ENCODE measurements around the gene METTL18.
A peak's percentile ranks its signal among the peaks of the same experiment; 100 is the strongest.
"Not testable (repeated sequence)": the region's sequence is repeated elsewhere in the genome, so short reads cannot be mapped to it uniquely, and the experiment has no call there.

METTL18 gene

GRCh38 chr1:169794530-169795416 is at the start of gene METTL18:
Gene METTL18, minus strand, starts transcription at chr1:169794907. Its CDS starts 1,212 bp downstream, at chr1:169793695.
- peak; percentile 89 for DNase-seq

- DNase-seq, result no peak
Measured at GRCh38 chr1:169838942-169839341, 44.2 kb upstream of the METTL18 start.

GRCh38 chr1:169836198-169836597 is 41.5 kb upstream of the METTL18 start:
- DNase-seq, result no peak

- DNase-seq, result no peak
Measured at GRCh38 chr1:169835647-169836046, 40.9 kb upstream of the METTL18 start.

GRCh38 chr1:169834869-169835268 is 40.2 kb upstream of the METTL18 start:
- DNase-seq, result no peak

- no peak for DNase-seq
Measured at GRCh38 chr1:169833179-169833901, 38.6 kb upstream of the METTL18 start.

- DNase-seq, result no peak
Measured at GRCh38 chr1:169829671-169830070, 35.0 kb upstream of the METTL18 start.

- no peak for DNase-seq
Measured at GRCh38 chr1:169824153-169824552, 29.4 kb upstream of the METTL18 start.

GRCh38 chr1:169821500-169821899 is 26.8 kb upstream of the METTL18 start:
- no peak for DNase-seq

- no peak for DNase-seq
Measured at GRCh38 chr1:169816617-169817016, 21.9 kb upstream of the METTL18 start.

GRCh38 chr1:169814265-169814664 is 19.6 kb upstream of the METTL18 start:
- no peak for DNase-seq

GRCh38 chr1:169812131-169812530 is 17.4 kb upstream of the METTL18 start:
- no peak for DNase-seq

GRCh38 chr1:169811418-169812035 is 16.8 kb upstream of the METTL18 start:
- not testable (repeated sequence) for DNase-seq

GRCh38 chr1:169809370-169810095 is 14.8 kb upstream of the METTL18 start:
- peak; percentile 10 for DNase-seq

- no peak for DNase-seq
Measured at GRCh38 chr1:169804941-169805340, 10.2 kb upstream of the METTL18 start.

- DNase-seq, result no peak
Measured at GRCh38 chr1:169802888-169803287, 8.2 kb upstream of the METTL18 start.

GRCh38 chr1:169797281-169797680 is 2.6 kb upstream of the METTL18 start:
- no peak for DNase-seq

GRCh38 chr1:169796274-169796810 is 1.6 kb upstream of the METTL18 start:
- DNase-seq, result no peak

- no peak for DNase-seq
Measured at GRCh38 chr1:169795687-169796086, 980 bp upstream of the METTL18 start.

GRCh38 chr1:169793730-169794129 is 977 bp downstream of the METTL18 start:
- no peak for DNase-seq

GRCh38 chr1:169788402-169788801 is 6.3 kb downstream of the METTL18 start:
- no peak for DNase-seq

- no peak for DNase-seq
Measured at GRCh38 chr1:169786974-169787373, 7.7 kb downstream of the METTL18 start.

- DNase-seq, result no peak
Measured at GRCh38 chr1:169785267-169785666, 9.4 kb downstream of the METTL18 start.
